OCI-LY1 (cell line): Measurements from ENCODE around the gene CSRP1.

ENCODE experiments used
- CTCF ChIP-seq: fragments of 200-600 bp; sonication (generic), shearing (Covaris generic); IDR thresholded peaks from 2 replicates; pipeline ENCODE4 v1.5.1; 2017; ENCODE audit warnings: mild to moderate bottlenecking, antibody characterized with exemption, low read length, moderate library complexity, mixed read lengths
- EZH2 ChIP-seq: fragments of 200-600 bp; sonication (generic), shearing (Covaris generic); IDR thresholded peaks from 2 replicates; pipeline ENCODE4 v1.8.0; 2017; ENCODE audit warnings: borderline replicate concordance, mixed run types, mild to moderate bottlenecking, antibody characterized with exemption, low read length, moderate library complexity, mixed read lengths

- TF ChIP-seq CTCF (no peak), EZH2 (no peak)
These were observed 3.3 kb downstream of the CSRP1 start for GRCh38 chr1:201503397-201504176.
